Activated CD4-positive, alpha-beta T cell treated with anti-CD3 and anti-CD28 coated beads, Interleukin-2, amount 50 U/mL, for 24 hours (primary cell): ENCODE results near the gene DNAJC4.
A peak's percentile ranks its signal among the peaks of the same experiment; 100 is the strongest.

Experiments
- DNase-seq, 2 donors: peaks; one replicate each; pipeline ENCODE4 v3.0.0-alpha.2; 2020; ENCODE audit warnings: low read depth in 1 of 2, low spot score in 1 of 2

Gene DNAJC4

DNA sequence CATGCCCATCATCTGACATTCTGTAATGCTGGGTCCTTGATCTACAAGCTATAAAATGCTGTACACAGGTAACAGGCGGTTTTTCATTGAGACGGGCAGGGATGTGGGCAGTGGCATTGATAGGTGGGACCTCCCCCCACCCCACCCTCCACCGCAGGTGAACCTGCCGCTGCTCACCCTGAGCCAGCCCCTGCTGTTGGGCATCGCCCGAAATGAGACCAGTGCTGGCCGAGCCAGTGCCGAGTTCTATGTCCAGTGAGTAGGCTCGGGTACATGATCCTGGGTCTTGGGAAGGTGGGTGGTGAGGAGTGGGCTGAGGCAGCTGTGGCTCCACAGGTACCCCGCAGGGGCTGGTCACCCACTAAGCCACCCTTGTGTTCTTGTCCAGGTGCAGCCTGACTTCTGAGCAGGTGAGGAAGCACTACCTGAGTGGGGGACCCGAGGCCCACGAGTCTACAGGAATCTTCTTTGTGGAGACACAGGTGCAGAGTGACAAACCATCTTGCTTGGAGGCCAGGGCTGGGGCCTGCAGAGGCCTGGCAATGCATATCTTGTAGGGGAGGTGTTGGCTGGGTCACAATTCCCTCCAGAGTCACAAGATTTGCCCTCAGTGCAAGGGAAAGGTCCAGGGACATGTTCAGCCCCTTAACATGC, 1.1 kb upstream of the DNAJC4 start:
- no peak for DNase-seq

DNA sequence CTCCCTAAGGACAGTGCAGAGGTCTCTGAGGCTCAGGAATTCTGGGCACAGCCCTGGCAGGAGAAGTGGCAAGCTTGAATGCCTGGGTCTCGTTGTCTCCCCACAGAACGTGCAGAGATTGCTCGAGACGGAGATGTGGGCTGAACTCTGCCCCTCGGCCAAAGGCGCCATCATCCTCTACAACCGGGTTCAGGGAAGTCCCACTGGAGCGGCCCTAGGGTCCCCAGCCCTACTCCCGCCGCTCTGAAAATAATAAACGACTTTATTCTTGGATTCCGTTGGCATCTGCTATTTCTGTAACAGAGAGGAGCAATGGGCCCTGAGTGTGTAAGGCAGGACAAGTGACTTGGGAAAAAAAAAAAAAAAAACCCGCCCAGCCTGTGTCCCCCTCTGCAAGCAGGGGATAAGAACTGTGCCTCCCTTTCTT, 591 bp upstream of the DNAJC4 start:
- DNase-seq: no peak

DNA sequence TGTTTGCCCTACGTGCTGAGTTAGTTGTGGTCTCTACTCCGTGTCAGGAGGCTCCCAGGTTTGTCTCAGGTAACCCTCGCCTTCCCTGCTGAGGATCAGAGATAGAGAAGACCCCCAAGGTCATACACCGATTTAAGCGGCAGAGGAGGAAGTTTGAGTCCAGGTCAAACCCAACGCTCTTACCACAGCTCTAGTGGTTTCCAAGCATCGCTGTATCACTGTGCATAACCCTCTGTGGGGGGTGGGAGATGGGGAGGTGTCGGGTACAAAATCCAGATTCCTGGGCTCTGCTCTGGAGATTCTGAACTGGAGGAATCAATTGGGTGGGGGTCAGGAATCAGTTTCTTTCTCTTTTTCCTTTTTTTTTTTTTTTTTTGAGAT, 627 bp downstream of the DNAJC4 start:
- no peak for DNase-seq

- no peak for DNase-seq
Observed at GRCh38 chr11:64231546-64231945, 1.2 kb downstream of the DNAJC4 start.

DNA sequence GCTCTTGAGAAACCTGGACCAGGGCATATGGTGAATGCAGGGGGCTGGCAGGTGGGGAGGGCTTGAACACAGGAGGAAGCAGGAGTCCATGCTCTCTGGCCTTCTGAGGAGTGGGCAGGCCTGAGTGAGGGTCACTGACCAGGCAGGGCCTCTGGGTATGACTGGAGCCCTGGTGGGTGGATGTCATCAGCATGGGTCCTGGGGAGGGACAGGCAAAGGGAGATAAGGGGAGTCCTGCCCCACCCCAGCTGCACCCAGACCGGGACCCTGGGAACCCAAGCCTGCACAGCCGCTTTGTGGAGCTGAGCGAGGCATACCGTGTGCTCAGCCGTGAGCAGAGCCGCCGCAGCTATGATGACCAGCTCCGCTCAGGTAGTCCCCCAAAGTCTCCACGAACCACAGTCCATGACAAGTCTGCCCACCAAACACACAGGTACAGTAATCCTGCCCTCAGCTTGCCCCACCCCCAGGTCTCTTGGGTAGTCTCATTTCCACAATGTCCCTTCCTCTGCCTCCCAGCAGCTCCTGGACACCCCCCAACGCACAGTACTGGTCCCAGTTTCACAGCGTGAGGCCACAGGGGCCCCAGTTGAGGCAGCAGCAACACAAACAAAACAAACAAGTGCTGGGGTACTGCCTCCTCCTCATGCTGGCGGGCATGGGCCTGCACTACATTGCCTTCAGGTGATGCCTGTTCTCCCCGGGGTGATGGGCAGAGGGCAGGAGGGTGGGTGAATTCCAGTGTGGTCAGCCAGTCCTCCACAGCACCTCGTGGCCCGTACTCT, 2.0 kb downstream of the DNAJC4 start:
- no peak for DNase-seq

DNA sequence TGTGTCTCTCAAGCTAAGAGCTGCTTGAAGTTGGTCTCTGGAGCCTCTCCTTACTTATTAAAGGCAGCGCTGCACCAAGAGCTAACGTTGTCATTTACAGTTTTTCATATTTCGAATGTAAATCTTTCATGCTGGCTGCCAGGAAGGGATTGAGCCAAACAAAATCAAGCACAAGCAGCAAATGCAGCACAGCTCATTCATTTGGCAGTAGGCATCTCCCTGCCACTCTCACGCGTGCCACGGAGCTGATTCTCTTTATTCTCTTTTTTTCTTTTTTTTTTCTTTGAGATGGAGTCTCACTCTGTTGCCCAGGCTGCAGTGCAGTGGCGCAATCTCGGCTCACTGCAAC, 2.6 kb downstream of the DNAJC4 start:
- DNase-seq: no peak

- DNase-seq: no peak
Observed at GRCh38 chr11:64233913-64234586, 3.7 kb downstream of the DNAJC4 start, which contains the start of gene VEGFB. Gene VEGFB (plus strand): TSS chr11:64234584. CDS start chr11:64234834, 250 bp downstream.

GRCh38 chr11:64234647-64235379, 4.5 kb downstream of the DNAJC4 start:
- DNase-seq: no peak

- no peak for DNase-seq
Observed at GRCh38 chr11:64235437-64236161, 5.3 kb downstream of the DNAJC4 start.

GRCh38 chr11:64237484-64237951, 7.2 kb downstream of the DNAJC4 start:
- no peak for DNase-seq

DNA sequence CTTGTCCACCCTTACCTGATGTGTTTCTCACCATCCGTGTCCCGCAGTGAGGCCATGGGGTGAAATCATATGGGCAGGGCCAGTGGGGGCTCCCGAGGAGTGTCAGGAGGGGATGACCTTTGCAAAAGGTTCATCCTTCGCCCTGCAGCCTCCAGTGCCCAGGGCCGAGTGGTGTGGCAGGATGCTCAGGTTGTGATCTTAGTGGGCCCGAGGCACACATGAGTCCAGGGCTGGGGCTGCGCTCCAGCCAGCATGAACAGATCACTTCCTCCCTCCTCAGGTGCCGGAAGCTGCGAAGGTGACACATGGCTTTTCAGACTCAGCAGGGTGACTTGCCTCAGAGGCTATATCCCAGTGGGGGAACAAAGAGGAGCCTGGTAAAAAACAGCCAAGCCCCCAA, 7.7 kb downstream of the DNAJC4 start:
- DNase-seq: no peak

- DNase-seq: no peak
Observed at GRCh38 chr11:64238999-64239398, 8.7 kb downstream of the DNAJC4 start.

DNA sequence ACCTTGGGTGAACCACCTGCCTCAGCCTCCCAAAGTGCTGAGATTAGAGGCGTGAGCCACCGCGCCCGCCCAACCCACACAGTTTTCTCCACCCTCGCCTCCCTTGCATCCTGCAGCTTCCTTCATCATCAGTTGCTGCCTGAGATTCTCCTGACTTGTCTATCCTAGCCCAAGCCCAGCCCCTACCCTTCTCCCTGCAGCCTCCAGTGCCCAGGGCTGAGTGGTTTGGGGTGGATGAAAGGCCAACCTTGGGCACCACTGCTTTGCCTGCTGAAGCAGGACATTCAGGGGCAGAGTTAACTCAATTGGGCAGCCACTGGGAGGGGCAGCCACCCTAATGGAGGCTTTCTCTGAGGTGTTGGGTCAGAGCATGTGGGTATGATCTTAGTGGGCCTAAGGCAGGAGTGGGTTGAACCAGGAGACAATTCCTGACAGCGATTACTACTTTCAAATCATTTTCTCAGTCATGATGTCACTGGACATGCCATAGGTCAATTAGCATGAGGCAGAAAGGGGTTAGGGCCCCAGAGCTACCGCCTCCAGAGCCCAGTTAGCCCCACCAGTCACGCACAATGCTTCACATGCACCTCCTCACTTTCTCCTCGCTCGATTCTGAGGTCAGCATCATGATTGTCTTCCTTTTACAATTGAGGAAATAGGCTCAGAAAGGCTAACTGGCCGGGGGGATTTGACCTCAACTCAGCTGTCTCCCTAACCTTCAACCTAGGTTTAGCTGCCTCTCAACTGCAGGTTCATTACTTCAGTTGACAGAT, 9.5 kb downstream of the DNAJC4 start:
- DNase-seq: no peak

GRCh38 chr11:64240435-64241240, 10.3 kb downstream of the DNAJC4 start, which contains the start of gene FKBP2:
Gene FKBP2 (plus strand): TSS chr11:64241095. CDS start chr11:64242388, 1,293 bp downstream.
- DNase-seq: peak; percentile 96

DNA sequence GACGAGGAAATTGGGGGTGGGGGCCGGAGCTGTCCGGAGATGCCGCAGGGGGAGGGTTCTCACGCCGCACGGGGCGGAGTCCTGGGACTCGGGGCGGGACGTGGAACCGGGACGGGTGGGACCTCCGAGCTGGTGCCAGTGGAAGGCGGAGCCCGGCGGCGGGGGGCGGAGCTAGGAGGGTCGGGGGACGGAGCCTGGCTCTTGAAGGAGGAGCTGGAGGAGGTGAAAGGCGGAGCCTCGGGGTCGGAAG, 10.8 kb downstream of the DNAJC4 start:
- peak; percentile 99 for DNase-seq

DNA sequence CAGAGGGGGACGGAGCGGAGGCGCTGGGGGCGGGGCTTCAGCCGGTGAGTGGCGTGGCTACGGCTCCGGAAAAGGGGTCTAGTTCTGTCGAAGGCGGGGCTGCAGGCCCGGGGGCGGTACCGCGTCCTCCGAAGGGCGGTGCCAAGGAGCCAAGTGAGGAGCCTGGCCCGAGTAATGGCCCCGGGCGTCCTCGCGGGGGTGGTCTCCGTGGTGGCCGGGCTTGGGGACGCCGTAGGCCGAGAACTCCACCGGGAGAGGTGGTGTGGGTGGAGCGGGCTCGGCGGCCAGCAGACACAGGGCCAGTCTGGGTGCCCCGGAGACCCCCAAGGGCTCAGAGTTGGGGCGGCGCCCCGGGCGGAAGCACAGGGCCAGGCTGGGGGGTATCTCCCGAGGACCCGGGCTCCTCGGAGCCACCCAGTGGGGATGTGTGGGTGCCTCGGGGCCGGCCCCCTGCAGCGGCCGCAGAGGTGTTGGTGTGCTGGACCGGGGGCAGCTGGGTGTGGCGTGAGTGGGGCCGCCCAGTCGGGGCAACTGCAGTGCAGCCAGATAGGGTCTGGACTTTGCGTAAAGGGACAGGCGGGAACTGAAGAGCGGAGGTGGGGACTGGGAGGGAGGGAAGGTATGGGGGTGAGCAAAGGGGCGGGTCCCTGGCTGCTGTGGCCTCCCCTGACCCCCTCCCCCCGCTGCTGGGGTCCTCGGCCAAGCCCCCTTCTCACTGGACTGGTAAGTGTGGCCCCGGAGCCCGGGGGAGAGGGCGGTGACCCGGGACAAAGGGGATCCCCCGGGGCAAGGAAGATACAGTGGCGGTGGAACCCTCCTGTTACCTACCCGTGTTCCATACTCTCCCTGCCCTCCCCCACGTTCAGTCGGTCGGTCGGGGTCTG, 11.4 kb downstream of the DNAJC4 start:
- DNase-seq: no peak

GRCh38 chr11:64243236-64243854, 13.0 kb downstream of the DNAJC4 start:
- DNase-seq: no peak

DNA sequence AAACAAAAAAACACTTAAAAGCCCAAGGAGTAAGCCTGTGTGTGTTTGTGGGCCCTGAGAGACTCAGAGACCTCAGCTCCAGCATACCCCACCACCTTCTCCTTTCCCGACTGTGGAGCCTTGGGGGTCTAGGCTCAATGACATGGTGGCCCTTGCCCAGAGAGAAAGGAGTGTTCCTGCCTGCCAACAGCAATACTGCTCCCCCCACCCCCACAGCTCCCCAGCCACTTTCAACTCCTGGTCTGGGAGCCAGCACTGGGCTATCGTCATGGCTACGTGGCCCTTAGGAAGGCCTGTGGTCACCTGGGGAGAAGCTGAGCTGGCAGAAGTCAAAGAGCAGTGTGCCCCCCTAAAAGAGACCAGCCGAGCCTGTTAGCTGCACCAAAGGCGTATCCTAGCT, 13.8 kb downstream of the DNAJC4 start:
- DNase-seq: no peak
